K562 (cell line): ENCODE measurements around the gene ERC2. TPM values are rescaled to one million over a fixed set of nuclear protein-coding genes. Genes with fewer than 3 reads are reported as not detected.

Experiments
- ATAC-seq: fragments of 200-7000 bp; cut with Tn5 transposase; 3 replicates; pipeline ENCODE4 v1.9.1; 2020; ENCODE audit warnings: moderate library complexity
- BruUV-seq: library from RNA; stranded (reverse); fragments of 400-500 nt; replicated peaks from 2 replicates; lab custom pipeline; 2021; lab: Mats Ljungman, UMichigan
- CTCF ChIA-PET: fragments of 300-600 bp; formaldehyde crosslinking; extraction: SDS; loops from one replicate; lab custom pipeline; 2021; ENCODE audit warnings: low intra/inter-chr PET ratio; lab: Yijun Ruan, JAX
- POLR2A ChIA-PET: fragments of 300-600, 350-650 bp; sonication (Branson Sonifier 250); formaldehyde crosslinking; extraction: SDS; loops from one replicate; lab custom pipeline; 2021; ENCODE audit warnings: antibody characterized with exemption, inconsistent platforms; lab: Yijun Ruan, JAX
- DNase-seq, 4 experiments: peaks; one replicate each; pipeline versions ENCODE4 v3.0.0 to v3.0.0-alpha.2; 2011 to 2018; ENCODE audit warnings: low spot score in 3 of 4, mixed read lengths in 3 of 4; ENCODE audit errors: extremely low read depth in 1 of 4
- FAIRE-seq: peaks from 2 replicates; lab custom pipeline; 2011; peaks lifted over from hg19 to GRCh38; lab: Jason Lieb, UNC
- H2AFZ ChIP-seq: 2 replicates; pipeline ENCODE4 v1.6.0; 2011; ENCODE audit warnings: low read depth, low read length, control low read depth, inconsistent platforms
- H3K27ac ChIP-seq: fragments of 200-600 bp; 3 replicates; pipeline ENCODE4 v1.8.0; 2011; ENCODE audit warnings: low read depth, mild to moderate bottlenecking, control low read depth, inconsistent platforms, low read length, moderate library complexity, mixed read lengths; ENCODE audit errors: extremely low read depth
- H3K27me3 ChIP-seq, 2 experiments: fragments of 300-600 bp in 1 of 2; 2 replicates in 1 of 2; 3 replicates in 1 of 2; pipeline versions ENCODE4 v1.6.0 to v1.8.0; 2011; ENCODE audit warnings: inconsistent platforms in 2 of 2, low read length in 2 of 2, mild to moderate bottlenecking in 1 of 2, mixed read lengths in 1 of 2, moderate library complexity in 1 of 2; ENCODE audit not compliant: control insufficient read depth in 2 of 2, insufficient read depth in 2 of 2
- H3K36me3 ChIP-seq: fragments of 300-600 bp; 3 replicates; pipeline ENCODE4 v1.8.0; 2011; ENCODE audit warnings: mild to moderate bottlenecking, low read length, inconsistent platforms; ENCODE audit not compliant: control insufficient read depth, insufficient read depth
- H3K4me1 ChIP-seq, 2 experiments: fragments of 200-600 bp in 1 of 2; replicated peaks in 1 of 2; 2 replicates in 1 of 2; 3 replicates in 1 of 2; pipeline versions ENCODE4 v1.5.1 to v1.8.0; 2011; ENCODE audit warnings: inconsistent platforms in 2 of 2, low read length in 2 of 2, mild to moderate bottlenecking in 1 of 2, mixed read lengths in 1 of 2, moderate library complexity in 1 of 2; ENCODE audit not compliant: control insufficient read depth in 2 of 2, insufficient read depth in 2 of 2
- H3K4me2 ChIP-seq: 2 replicates; pipeline ENCODE4 v1.6.1; 2011; ENCODE audit warnings: low read length, control low read depth, inconsistent platforms, mixed read lengths; ENCODE audit not compliant: insufficient read depth
- H3K4me3 ChIP-seq: fragments of 200-600 bp; sonication (generic), shearing (Covaris generic); 2 replicates; pipeline ENCODE4 v1.5.1; 2016; ENCODE audit warnings: control low read depth, inconsistent platforms
- H3K79me2 ChIP-seq: fragments of 200-600 bp; 3 replicates; pipeline ENCODE4 v1.8.0; 2011; ENCODE audit warnings: low read length, inconsistent platforms; ENCODE audit not compliant: control insufficient read depth, insufficient read depth
- H3K9ac ChIP-seq, 2 experiments: 2 replicates each; pipeline versions ENCODE4 v1.6.0 to v1.6.1; 2011; ENCODE audit warnings: low read depth in 2 of 2, low read length in 2 of 2, control low read depth in 1 of 2, inconsistent platforms in 1 of 2, mild to moderate bottlenecking in 1 of 2, mixed read lengths in 1 of 2; ENCODE audit not compliant: insufficient read depth in 1 of 2
- H3K9me1 ChIP-seq: one replicate; pipeline ENCODE4 v1.6.0; 2011; ENCODE audit warnings: inconsistent platforms, mild to moderate bottlenecking, low read length, moderate library complexity; ENCODE audit not compliant: control insufficient read depth, insufficient read depth
- H3K9me3 ChIP-seq: replicated peaks from 2 replicates; pipeline ENCODE4 v1.5.1; 2011; ENCODE audit warnings: low read depth, low read length, inconsistent platforms; ENCODE audit not compliant: control insufficient read depth, insufficient read depth
- H4K20me1 ChIP-seq: replicated peaks from 2 replicates; pipeline ENCODE4 v1.6.1; 2011; ENCODE audit warnings: low read length, inconsistent platforms, mixed read lengths; ENCODE audit not compliant: control insufficient read depth, insufficient read depth
- ARID3B ChIP-seq: fragments of 250-450 bp; sonication (Bioruptor Pico); IDR thresholded peaks from 2 replicates; pipeline ENCODE4 v1.4.0; 2020; ENCODE audit warnings: borderline replicate concordance
- E2F4 ChIP-seq: sonication (generic); formaldehyde crosslinking; IDR thresholded peaks from 2 replicates; pipeline ENCODE4 v1.8.0; 2022; ENCODE audit warnings: mild to moderate bottlenecking, low read depth, missing genetic modification reagents
- ELF2 ChIP-seq: fragments of 250-450 bp; sonication (Bioruptor Pico); IDR thresholded peaks from 2 replicates; pipeline ENCODE4 v1.5.0; 2021; ENCODE audit warnings: mild to moderate bottlenecking
- FUS ChIP-seq: fragments of 200-400 bp; formaldehyde crosslinking; optimal IDR thresholded peaks from 2 replicates; pipeline ENCODE3; 2017; ENCODE audit warnings: low read depth, low read length
- MEF2A ChIP-seq: IDR thresholded peaks from 2 replicates; pipeline ENCODE4 v1.6.1; 2011; ENCODE audit warnings: low read depth, mild to moderate bottlenecking, low read length, moderate library complexity; ENCODE audit not compliant: control insufficient read depth
- RAD21 ChIP-seq, 2 experiments: fragments of 250-450 bp in 1 of 2; fragments of 450-650 bp in 1 of 2; sonication (Bioruptor Pico) in 1 of 2; formaldehyde crosslinking in 1 of 2; IDR thresholded peaks in 1 of 2; conservative IDR thresholded peaks in 1 of 2; 2 replicates each; pipeline versions ENCODE4 v1.4.0 to v1.8.0; 2020 to 2022; ENCODE audit warnings: mild to moderate bottlenecking in 2 of 2, moderate library complexity in 1 of 2
- RBM17 ChIP-seq: fragments of 200-400 bp; formaldehyde crosslinking; IDR thresholded peaks from 2 replicates; pipeline ENCODE4 v1.6.1; 2017; ENCODE audit warnings: low read depth, mild to moderate bottlenecking, low read length, borderline replicate concordance
- SMAD3 ChIP-seq: fragments of 450-650 bp; formaldehyde crosslinking; conservative IDR thresholded peaks from 2 replicates; pipeline ENCODE4 v1.4.0; 2020; ENCODE audit warnings: mild to moderate bottlenecking
- SRSF3 ChIP-seq: fragments of 200-400 bp; formaldehyde crosslinking; IDR thresholded peaks from 2 replicates; pipeline ENCODE4 v1.6.1; 2016; ENCODE audit warnings: mild to moderate bottlenecking, low read length, moderate library complexity; ENCODE audit not compliant: insufficient read depth
- TGIF2 ChIP-seq: sonication (generic); formaldehyde crosslinking; IDR thresholded peaks from 2 replicates; pipeline ENCODE4 v1.8.1; 2022; ENCODE audit warnings: mild to moderate bottlenecking, missing genetic modification reagents, moderate library complexity
- USF1 ChIP-seq: sonication (generic); formaldehyde crosslinking; IDR thresholded peaks from 2 replicates; pipeline ENCODE4 v1.9.0; 2022; ENCODE audit warnings: mild to moderate bottlenecking, missing genetic modification reagents
- ZBED1 ChIP-seq: IDR thresholded peaks from 2 replicates; pipeline ENCODE4 v1.6.1; 2014
- ZNF143 ChIP-seq: sonication (generic); formaldehyde crosslinking; IDR thresholded peaks from 2 replicates; pipeline ENCODE4 v1.9.0; 2022; ENCODE audit warnings: mild to moderate bottlenecking, missing genetic modification reagents
- ZNF24 ChIP-seq: fragments of 450-650 bp; IDR thresholded peaks from 2 replicates; pipeline ENCODE4 v1.6.1; 2016
- WGBS: fragments of 100-300 bp; shearing (Covaris generic); methylation state at CpG from one replicate; pipeline ENCODE4 v1.1.6; 2016; ENCODE audit warnings: low coverage, mixed read lengths; ENCODE audit not compliant: insufficient coverage; ENCODE audit errors: missing lambda C conversion rate; 5-methylcytosine and 5-hydroxymethylcytosine counted together
- in situ Hi-C: fragments of 300-500 bp; cut with MboI; formaldehyde crosslinking; loops from 4 replicates; pipeline ENCODE4 v1.15.0; 2018; ENCODE audit warnings: inconsistent platforms, mixed read lengths
- intact Hi-C: fragments of 100-400 bp; cut with micrococcal nuclease; formaldehyde crosslinking; loops from 2 replicates; pipeline ENCODE4 v1.14.2; 2022
- polyA plus RNA-seq, 8 experiments: library from polyadenylated mRNA; depleted of rRNA in 4 of 8; stranded (reverse) in 5 of 8; unstranded in 3 of 8; fragments of >200 nt; fragmentation: Nextera tagmentation in 2 of 8; fragmentation: Illumina TruSeq in 1 of 8; extraction: Ambion mirVana in 2 of 8; extraction: Trizol in 1 of 8; gene quantifications; 2 replicates each; pipeline versions ENCODE4 v1.2.1 to v1.2.3, GENCODE V29; 2011 to 2014; ENCODE audit warnings: inconsistent platforms in 1 of 8, missing spikeins in 1 of 8
- total RNA-seq, 7 experiments: library from RNA; depleted of rRNA in 6 of 7; stranded (reverse); fragments of >200 nt in 6 of 7; fragmentation: Illumina TruSeq in 2 of 7; extraction: Trizol in 2 of 7; gene quantifications; 2 replicates each; pipeline versions ENCODE4 v1.2.1 to v1.2.3, GENCODE V29; 2011 to 2021; ENCODE audit warnings: low replicate concordance in 1 of 7

ERC2 gene
- total and polyA plus RNA-seq, 9 of the 15 experiments (the other 6 are each of a cell fraction or from before 2014, with no cell fraction given), result 0.04 to 0.18 (median 0.07) TPM; not detected in 2

GRCh38 chr3:55585856-55586255 lies 882.4 kb downstream of the ERC2 start:
- no peak overlapping the region for H2AFZ ChIP-seq
- ChIA-PET POLR2A (no interaction called here), CTCF (no interaction called here)
- FAIRE-seq (no peak), ATAC-seq (no peak), DNase-seq (no peak)
- in situ Hi-C loops (no loop called here), intact Hi-C loops (no loop called here)
- no peaks in the 10 kb centered on the region for H3K79me2 ChIP-seq
- H4K20me1 ChIP-seq, result no peaks in the 10 kb centered on the region
- no peak overlapping the region for H3K9ac ChIP-seq
- no peak overlapping the region for H3K4me2 ChIP-seq
- H3K9me3 ChIP-seq, result no peaks in the 10 kb centered on the region
- BruUV-seq, result no TSS peak
- no peak overlapping the region for H3K27ac ChIP-seq
- no peaks in the 10 kb centered on the region for H3K9me1 ChIP-seq
- H3K4me1 ChIP-seq, result no peaks in the 10 kb centered on the region
- H3K4me3 ChIP-seq, result no peak overlapping the region
- H3K27me3 ChIP-seq, result no peaks in the 10 kb centered on the region
- 1% methylated on average over 8 of the region's 9 CpGs for WGBS
- TF ChIP-seq FUS (no peak), MEF2A (no peak), USF1 (no peak), ELF2 (CRISPR knock-in tag) (no peak), RAD21 (CRISPR knock-in tag; conservative IDR thresholded peaks at IDR 0.05 in 1 of 2, IDR thresholded peaks at IDR 0.05 in 1 of 2) (no peak), SMAD3 (CRISPR knock-in tag) (no peak), ARID3B (CRISPR knock-in tag) (no peak), SRSF3 (no peak), RBM17 (no peak), TGIF2 (CRISPR knock-in tag) (no peak), E2F4 (no peak), ZBED1 (no peak), ZNF143 (CRISPR knock-in tag) (no peak), ZNF24 (no peak)
- no peaks in the 10 kb centered on the region for H3K36me3 ChIP-seq
